CD4-positive, alpha-beta T cell treated with Interleukin-1 beta for 1 hour (primary cell): Measurements from ENCODE around the gene PTPRD.

Source experiments
- DNase-seq, 2 donors: peaks; one replicate each; pipeline ENCODE4 v3.0.0-alpha.2; 2020 to 2022

PTPRD gene

DNA sequence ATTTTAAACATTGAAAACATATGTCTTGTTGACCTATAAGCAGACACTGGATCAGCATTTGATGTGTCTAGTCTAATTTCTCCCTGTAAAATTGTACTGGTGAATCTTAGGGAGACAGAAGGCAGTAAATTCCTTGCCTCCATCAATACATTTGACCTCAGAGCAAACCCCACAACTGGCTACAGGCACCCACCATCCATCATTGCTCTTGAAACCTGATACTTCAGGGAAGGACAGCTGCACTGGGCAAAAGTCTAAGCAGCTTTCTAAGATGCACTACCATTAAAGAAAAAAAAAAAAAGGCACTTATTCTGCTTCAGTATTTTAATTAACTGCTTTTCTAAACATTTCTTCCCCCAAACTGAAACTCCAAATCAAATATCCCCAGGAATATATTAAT lies 1761.9 kb downstream of the PTPRD start:
- no peak for DNase-seq

GRCh38 chr9:8845808-8846207 lies 1767.0 kb downstream of the PTPRD start:
- no peak for DNase-seq

DNA sequence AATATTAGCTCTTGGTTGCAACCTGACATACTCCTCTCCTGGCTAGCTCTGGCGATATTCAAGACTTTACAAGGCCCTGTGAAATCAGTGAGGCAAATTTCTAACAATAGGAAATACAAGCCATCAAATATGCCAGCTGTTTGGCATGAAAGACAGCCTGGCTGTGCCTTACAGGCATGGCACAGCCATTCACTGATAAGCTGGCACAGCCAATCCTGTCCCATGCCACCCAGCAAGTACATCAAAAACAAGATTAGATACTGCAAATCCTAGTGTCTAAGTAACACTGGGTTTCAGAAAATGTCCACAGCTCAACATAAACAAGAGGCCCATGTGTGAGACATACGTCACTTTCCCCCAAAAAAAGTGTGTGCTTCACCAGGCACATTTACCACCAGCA lies 1767.4 kb downstream of the PTPRD start:
- no peak for DNase-seq

- no peak for DNase-seq
Measured at GRCh38 chr9:8844549-8844948, 1768.3 kb downstream of the PTPRD start.

DNA sequence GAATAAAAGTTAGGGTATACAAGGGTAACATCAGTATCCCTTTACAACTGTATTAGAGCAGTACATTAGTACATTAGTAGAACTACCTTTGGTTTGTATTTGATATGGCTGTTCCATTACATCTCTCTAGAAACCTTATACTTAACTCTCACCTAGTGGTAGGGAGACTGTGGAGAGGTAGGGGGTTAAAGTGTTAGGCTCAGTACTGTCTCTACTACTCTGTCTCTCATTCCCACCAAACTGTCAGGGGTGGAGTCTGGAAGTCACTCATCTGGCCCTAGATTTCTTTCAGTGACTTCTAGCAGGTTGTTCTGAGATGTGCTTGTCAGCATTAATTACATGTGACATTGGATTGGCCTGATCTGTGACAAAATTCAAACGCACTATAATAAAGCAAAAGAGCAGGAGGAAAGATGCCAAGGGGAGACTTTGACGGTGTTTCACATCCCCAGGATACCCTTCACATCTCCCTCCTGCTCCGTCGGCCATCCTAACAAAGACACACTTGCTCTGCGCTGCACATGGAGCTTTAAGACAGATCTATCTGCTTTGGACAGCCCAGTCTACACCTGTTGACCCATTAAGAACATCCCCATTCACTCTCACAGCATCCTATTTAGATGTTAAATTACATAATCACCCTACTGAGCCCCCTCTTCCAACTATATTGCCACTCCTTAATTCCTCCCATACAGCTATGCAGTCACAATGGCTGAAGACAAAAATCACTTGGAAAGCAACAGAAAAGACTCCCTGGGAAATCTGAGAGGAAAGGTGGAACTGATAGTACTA lies 1770.2 kb downstream of the PTPRD start:
- no peak for DNase-seq

- DNase-seq, result no peak
Measured at GRCh38 chr9:8838136-8838535, 1774.7 kb downstream of the PTPRD start.

GRCh38 chr9:8835291-8835690 lies 1777.5 kb downstream of the PTPRD start:
- no peak for DNase-seq

DNA sequence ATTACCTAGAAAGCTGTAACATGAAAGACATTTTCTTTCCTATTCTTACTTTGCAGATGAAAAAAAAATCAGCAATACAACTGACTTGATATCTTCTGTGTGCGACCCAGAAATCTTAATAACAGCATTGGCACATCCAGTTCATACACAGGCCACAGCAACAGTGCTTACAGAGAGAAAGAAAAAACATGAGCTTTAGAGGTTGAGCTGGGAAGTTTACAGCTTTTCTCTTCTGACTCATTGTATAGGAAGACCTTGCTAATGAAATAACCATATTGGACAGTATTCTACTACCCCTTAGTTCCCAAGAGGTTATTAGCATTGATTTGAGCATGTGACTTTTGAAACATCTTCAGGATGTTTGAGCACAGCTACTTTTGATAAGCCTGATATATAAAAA lies 1779.8 kb downstream of the PTPRD start:
- no peak for DNase-seq

DNA sequence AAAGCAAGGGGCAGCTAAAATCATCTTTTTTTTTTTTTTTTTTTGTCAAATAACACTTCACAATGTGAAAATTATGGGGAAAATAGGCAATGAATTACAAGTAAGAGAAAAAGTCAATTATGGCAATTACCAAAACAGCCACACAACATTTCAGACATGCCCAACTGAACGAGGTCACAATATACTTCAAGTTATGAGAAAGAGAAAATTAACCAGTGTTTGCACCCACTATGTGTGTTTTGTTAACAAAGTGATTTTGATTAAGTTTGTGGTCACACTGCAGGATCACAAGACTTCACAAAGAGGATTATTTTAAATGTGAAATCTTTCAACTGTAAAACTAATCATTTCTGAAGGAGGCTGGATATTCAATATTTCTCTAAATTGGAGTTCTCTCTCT lies 1780.4 kb downstream of the PTPRD start:
- no peak for DNase-seq

DNA sequence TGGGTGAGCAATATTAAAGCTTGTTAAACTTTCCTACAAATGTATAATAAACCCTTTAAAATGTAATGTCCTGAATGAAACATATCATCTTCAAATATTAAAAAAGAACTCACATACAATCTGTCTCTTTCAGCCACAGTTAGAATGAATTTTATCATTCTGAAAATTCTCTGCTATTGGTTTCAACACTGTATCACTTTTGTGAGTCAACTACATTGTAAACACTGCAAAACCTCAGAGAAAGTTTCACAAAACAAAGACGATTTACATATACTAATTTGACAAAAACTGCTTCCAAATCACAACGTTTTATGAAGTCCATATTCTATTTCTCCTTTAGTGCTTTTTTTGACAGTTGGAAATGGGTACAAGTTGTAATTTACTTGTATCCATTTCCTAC lies 1781.2 kb downstream of the PTPRD start:
- DNase-seq, result no peak

GRCh38 chr9:8826281-8826680 lies 1786.5 kb downstream of the PTPRD start:
- no peak for DNase-seq

DNA sequence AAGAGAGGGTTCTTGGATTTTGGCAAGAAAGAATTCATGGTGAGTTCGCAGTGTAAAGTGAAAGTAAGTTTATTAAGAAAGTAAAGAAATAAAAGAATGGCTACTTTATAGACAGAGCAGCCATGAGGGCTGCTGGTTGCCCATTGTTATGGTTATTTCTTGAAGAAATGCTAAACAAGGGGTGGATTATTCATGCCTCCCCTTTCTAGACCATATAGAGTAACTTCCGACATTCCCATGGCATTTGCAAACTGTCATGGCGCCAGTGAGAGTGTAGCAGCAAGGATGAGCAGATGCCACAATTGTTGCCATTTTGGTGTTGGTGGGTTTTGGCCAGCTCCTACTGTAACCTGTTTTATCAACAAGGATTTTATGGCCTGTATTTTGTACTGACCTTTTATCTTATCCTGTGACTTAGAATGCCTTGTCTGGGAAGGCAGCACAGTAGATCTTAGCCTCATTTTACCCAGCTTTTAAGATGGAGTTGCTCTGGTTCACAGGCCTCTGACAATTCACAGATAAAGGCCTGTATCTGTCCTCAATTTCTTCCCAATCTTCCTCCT lies 1787.1 kb downstream of the PTPRD start:
- no peak for DNase-seq

DNA sequence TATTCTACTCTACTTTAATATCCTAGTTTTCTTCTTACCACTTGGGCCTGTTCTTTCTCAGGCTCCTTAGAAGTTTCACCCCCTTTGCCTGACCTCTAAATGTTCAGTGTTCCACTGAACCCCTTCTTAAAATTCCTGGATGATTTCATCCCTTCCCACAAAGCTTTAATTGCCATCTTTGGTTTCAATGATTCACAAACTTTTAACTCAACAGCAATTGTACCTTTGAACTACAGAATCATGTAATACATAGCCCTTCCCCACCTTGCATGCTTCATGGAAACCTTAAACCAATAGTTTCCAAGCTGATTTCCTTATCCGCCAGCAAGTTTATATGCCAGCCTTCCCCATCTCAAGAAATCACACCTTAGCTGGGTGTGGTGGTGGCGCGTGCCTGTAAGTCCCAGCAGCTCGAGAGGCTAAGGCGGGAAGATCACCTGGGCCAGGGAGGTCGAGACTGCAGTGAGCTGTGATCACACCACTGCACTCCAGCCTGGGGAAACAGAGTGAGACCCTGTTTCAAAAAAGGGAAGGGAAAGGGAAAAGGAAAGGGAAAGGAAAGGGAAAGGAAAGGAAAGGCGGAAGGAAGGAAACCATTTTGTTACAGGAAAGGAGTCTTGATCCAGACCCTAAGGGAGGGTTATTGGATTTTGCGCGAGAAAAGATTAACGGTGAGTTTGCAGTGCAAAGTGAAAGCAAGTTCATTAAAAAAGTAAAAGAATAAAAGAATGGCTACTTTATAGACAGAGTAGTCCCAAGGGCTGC lies 1789.5 kb downstream of the PTPRD start:
- no peak for DNase-seq

DNA sequence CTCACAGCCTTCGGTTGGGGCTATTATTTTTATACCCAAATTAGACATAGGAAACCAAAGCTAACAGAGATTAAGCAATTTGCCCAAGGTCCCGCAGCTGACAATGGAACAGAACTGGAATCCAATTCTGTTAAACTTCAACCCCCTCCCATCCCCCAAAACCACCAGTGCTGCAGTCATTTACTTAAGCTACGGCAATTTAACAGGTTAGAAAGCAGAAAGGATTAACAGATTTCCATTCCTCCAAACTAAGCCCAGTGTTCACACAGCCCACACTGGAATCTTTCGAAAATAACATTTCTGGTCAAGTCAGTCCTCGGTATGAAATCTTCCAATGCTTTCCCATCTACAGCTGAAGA lies 1790.2 kb downstream of the PTPRD start:
- no peak for DNase-seq

DNA sequence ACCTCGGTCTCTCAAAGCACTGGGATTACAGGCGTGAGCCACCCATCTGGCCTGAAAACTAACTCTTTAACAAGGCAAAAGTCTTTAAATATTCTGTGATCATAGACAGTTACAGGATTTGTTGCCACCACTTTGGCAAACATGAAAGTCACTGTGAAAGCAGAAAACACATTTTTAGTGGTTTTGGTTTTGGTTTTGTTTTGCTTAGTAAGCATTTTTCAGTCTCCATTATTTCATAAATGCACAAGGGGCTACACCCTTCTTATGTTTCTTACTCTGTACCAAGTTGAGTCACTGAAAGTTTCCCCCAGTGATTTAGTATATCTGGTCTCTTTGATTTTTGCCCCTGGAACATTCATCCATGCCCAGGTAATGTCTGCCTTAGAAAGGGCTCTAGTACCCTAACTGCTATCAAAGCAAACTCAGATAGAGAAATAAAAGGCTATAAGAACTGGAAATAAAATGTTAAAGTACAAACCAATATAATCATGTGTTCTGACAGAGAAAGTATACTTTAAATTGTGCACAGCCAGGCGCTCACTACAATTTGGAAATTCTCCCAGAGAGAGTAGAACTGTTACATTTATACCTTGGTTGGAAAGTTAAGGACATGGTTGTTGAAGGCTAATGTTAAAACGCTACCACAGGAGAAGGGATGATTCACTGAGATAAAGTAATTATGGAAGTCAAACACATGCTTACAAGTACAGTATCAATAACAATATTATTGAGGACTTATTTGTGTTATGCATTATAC lies 1790.7 kb downstream of the PTPRD start:
- no peak for DNase-seq

GRCh38 chr9:8817335-8817734 lies 1795.5 kb downstream of the PTPRD start:
- DNase-seq, result no peak

DNA sequence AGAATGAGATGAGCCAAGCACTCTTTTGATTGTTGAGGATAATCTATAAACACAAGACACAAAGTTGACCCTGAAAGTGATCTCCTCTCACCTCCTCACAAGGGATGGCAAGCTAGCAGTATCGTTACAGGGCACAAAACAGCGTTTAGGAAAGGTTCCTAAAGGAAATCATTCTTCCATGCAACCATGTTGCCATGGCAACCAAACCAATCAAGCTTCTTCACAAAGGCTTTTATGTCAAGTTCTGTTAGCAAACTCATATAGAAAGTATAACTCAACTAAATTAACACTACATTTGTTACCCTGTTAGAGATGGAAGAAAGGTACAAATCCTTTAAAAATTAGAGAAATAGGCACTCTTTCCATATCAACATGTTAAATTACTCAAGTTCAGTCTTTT lies 1796.4 kb downstream of the PTPRD start:
- no peak for DNase-seq

DNA sequence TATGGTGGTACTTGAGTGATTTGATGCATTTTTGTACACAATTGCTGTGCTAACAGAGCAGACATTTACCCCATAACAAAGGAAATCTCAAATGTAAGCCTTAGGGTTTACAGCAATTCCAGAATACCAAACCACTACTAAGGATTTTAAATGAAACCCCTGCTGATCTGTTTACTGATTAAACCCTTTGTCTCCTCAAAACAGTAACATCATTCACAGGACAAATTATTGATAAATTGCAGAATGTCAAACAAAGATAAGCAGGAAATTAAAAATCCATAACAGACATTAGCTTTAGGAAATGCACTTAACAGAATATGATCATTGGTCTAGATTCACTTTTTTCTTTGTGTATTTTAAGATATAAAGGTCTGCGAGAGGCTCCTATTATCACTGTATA lies 1796.9 kb downstream of the PTPRD start:
- no peak for DNase-seq

GRCh38 chr9:8815219-8815618 lies 1797.6 kb downstream of the PTPRD start:
- DNase-seq, result no peak

GRCh38 chr9:8812888-8813287 lies 1799.9 kb downstream of the PTPRD start:
- no peak for DNase-seq

- DNase-seq, result no peak
Measured at GRCh38 chr9:8809741-8810140, 1803.1 kb downstream of the PTPRD start.

- no peak for DNase-seq
Measured at GRCh38 chr9:8806150-8806549, 1806.7 kb downstream of the PTPRD start.

- DNase-seq, result no peak
Measured at GRCh38 chr9:8804613-8805012, 1808.2 kb downstream of the PTPRD start.

- no peak for DNase-seq
Measured at GRCh38 chr9:8802242-8802641, 1810.6 kb downstream of the PTPRD start.
